GM18519 (cell line): Measurements from ENCODE around the gene UBL3.

ENCODE experiments used
- ATAC-seq: cut with Tn5 transposase; IDR thresholded peaks from one replicate; pipeline ENCODE4 v1.9.1; 2021; ENCODE audit warnings: mild to moderate bottlenecking, moderate library complexity; ENCODE audit not compliant: unreplicated experiment, low FRiP score

UBL3 gene

GRCh38 chr13:29816715-29817114 lies 33.7 kb downstream of the UBL3 start:
- ATAC-seq, result no peak

DNA sequence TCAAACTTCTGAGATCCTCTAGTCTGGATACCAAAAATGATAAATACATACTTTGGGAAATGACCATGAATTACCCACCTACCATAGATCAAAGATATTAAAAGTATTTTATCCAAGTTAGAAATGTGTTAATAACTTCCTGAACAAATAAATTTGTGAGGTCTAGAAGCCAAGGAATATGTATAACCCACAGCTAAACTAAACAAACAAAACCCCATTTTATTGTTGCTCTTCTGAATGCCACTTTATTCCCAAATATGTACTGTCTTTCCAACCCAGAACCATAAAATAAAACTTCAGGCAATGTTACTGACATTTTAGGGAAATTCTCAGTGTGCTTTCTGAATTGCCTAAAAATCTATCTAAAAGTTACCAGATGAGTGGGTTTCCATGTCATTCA lies 35.1 kb downstream of the UBL3 start:
- ATAC-seq, result no peak

DNA sequence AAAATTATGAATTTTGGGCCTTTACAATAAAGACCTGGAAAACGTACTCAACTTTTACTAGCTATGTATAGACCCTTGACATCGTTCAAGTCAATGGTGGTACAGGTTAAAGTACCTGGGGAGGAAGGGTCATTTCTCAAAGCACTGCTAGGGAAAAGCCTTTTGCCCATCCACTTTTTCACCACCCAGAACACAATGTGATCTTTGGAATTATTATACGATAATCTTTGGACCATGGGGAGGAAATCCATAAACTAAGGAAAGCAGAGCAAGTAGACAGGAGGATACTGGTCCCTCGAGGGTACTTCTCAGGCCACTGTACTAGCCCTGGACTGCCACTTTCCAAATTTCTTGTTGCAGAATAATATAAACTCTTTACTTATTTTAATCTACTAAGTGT lies 39.5 kb downstream of the UBL3 start:
- no peak for ATAC-seq

DNA sequence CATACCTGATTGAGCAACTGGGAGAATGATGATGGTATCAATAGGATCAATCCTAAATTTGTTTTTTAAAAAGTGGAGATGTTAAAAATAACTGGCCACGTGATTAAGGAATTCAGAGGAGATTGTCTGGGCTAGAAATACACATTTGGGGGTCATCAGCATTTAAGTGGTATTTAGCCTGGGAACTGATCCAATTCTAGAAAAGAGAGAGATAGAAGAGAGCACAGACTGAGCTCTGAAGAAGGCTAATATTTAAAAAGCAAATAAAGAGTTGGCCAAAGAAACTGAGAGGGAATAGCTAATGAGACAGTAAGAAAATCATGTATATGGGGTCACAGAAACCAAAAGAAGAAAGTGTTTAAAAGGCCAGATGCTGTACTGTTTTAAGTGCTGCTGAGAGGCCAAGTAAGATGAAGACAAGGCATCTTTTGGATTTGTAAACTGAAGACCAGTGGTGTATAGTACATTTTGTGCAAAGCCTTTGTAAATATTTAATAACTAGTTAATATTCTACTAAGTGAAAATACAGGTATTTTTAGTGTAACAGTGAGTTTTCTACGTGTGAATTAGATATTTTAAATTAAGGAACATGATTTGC lies 40.2 kb downstream of the UBL3 start:
- no peak for ATAC-seq

GRCh38 chr13:29808264-29808663 lies 42.2 kb downstream of the UBL3 start:
- ATAC-seq, result no peak

- no peak for ATAC-seq
Measured at GRCh38 chr13:29805994-29806979, 44.1 kb downstream of the UBL3 start.

DNA sequence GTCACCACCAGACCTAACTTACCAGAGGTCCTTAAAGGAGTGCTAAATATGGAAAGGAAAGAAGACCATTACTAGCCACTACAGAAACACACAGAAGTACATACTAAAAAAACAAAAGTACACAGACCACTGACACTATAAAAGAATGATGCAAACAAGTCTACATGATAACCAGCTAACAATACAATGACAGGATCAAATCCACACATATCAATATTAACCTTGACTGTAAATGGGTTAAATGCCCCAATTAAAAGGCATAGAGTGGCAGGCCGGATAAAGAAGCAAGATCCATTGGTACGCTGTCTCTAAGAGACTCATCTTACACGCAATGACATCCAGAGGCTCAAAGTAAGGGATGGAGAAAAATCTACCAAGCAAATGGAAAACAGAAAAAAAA lies 47.2 kb downstream of the UBL3 start:
- ATAC-seq, result no peak

- ATAC-seq, result no peak
Measured at GRCh38 chr13:29802621-29803020, 47.8 kb downstream of the UBL3 start.

DNA sequence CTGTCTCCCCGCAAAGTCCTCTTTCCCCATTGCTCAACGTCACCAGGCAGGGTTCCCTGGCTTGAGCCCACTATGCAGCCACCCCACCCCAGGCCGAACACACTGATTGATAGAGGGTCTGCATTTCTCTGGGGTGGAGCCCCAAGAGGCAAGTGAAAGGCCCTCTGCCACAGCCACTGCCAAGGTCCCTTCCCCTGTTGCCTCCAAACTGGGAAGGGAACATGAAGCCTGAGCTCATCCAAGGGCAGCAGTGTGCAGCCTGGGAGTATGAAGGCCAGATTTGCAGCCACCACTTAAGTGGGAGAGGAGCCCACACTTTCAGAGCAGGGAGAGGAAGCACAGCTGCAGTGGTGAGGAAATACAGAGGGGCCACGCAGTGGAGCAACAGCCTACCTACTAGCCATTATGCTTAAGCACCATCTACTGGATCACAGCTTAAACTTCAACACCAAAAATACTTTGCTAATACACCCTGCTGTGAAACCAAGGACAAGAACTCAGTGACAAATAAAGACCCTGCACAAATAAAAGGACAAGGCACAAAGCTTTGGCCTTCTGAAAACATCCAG lies 48.6 kb downstream of the UBL3 start:
- no peak for ATAC-seq

DNA sequence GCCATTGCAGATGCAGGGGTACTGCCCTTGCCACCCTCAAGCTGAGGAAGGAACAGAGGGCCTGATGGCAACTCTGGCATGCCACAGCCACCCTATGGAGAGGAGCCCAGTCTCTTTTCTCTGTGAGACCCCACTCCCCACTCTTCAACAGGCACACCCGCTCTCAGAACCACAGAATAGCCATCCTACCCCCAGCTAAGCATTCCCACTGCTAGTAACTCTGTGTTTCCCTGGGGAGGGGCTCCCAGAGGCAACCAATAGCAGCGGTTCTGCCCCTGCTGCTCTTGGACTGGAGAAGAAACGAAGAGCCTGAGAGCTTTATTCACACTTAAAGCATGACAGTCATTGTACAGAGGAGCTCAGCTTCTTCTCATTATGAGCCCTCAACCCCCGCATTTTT lies 49.3 kb downstream of the UBL3 start:
- ATAC-seq, result no peak

GRCh38 chr13:29800687-29801086 lies 49.7 kb downstream of the UBL3 start:
- no peak for ATAC-seq

DNA sequence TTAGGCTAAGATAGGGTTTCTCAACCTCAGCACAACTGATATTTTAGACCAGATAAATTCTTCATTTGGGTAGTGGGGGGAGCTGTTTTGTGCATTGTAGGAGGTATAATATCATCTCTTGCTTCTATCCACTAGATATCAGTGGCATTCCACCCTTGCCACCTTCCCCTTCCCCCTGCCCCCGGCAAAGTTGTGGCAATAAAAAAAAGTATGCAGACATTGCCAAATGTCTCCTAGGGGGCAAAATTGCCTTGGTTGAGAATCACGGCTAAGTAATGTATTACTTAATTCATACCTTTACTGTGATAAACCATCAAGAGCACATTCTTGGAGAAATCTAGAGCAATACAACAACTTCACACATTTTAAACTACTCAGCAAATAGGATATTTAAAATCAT lies 51.4 kb downstream of the UBL3 start:
- no peak for ATAC-seq

DNA sequence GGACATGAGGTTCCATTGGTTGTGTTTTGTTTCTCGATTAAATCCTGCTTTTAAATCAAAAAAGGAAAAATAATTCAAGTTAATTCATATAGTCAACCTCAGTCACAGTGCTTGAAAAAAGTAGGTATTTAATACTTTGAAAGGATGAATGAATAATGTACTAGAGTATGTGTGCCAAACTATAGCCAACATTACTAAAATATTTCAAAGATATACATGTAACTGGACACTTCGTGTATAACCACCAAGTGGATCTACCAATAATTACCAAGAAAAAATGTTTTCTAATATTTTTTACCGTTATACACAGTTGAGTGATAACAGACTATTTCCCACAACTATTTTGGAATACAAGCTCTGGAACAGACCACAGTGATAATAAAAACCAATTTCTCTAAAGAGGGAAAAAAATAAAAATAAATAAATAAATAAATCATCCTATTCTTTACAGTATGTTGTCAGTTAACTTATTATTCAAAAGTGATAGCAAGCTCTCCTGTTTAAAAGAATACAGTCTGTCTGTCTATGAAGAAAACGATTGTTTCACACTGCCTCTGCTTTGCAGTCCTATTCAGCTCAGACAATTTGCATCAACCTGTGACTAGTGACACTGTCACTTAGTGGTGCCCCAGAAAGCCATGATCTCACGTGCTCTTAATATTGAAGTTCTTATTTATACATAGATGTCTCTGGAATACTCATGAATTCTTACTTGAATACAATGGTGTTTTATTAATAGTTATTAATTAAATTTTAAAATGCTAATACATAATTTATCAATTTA lies 58.2 kb downstream of the UBL3 start:
- no peak for ATAC-seq

DNA sequence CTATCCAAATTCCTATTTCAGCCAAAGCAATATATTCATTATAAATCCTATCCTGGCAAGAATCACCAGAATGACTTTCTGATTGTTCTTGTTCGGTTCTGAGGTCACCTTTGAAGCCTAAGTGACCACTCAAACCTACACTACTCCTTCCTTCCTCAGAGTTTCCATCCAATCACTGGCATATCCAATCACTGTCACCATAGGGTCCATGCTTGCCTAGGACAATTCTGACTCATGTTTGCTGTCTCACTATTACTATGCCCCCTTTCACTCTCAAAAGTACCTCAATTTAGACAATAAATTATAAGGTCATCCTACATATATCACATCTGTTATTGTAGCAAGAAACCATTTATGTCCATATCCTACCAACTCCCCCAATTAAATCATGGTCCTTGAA lies 58.9 kb downstream of the UBL3 start:
- ATAC-seq, result no peak

- ATAC-seq, result no peak
Measured at GRCh38 chr13:29786698-29787097, 63.7 kb downstream of the UBL3 start.

DNA sequence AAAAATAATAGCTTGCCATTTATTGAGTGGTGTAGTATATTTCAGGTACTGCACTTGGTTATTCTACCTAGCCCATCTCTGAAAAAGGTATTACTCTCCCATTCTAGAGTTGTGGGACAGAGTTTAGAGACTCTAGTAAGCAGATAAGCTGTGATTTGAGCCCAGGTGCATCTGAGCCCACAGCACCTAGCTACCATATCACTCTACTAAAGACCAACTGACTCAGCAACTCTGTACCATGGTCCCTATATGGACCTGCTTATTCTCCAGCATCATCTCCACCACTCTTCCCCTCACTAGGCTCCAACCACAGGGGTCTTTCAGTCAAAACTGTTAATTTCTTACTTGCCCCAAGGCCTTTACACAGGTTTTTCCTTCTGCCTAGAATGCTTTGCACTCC lies 64.4 kb downstream of the UBL3 start:
- no peak for ATAC-seq

- ATAC-seq, result no peak
Measured at GRCh38 chr13:29782798-29783197, 67.6 kb downstream of the UBL3 start.

GRCh38 chr13:29774830-29775229 lies 75.6 kb downstream of the UBL3 start:
- ATAC-seq, result no peak

DNA sequence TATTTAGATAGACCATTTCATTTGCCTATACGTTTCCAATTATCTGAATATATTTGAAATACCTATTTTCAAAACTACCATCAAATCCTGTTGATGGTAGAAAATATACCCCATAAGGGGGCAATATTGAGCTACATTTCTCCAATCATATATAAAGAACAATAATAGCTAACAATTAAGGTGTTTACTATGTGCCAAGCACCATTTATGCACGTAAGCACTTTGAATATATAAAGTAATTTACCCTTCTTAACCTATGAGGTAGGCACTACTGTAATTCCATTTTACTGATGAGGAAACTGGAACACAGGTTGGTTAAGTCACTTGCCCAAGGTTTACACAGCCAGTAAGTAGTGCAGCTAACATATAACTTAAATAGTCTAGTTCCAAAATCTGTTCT lies 79.2 kb downstream of the UBL3 start:
- no peak for ATAC-seq

DNA sequence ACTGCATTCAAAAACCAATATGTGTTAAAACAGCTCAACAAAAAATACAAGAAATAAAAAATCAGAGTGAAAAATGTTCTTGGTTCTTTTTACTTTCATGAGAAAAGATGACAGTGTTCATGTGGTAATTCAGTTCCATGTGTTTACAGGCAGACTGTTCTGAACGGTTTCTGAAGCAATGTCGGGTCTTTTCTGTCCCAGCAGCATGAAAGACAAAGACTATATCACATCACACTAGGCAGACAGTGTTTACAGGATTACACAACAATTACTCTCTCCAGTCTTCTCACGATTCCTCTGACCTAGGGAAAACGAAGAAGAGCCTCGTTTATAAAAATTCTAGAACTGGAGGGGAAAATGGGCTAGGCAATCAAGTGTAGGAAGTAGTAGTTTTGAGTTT lies 83.4 kb downstream of the UBL3 start:
- ATAC-seq, result no peak
